AG08396 (cell line): ENCODE results near the gene ANKRD33.

Experiments used
- DNase-seq: peaks from one replicate; pipeline ENCODE4 v3.0.0; 2012; ENCODE audit warnings: low spot score, mixed read lengths

ANKRD33 gene

GRCh38 chr12:51904951-51905470 is 17.1 kb downstream of the ANKRD33 start:
- DNase-seq = no peak

GRCh38 chr12:51905471-51906429 is 17.8 kb downstream of the ANKRD33 start:
- no peak for DNase-seq

- DNase-seq = no peak
Observed at GRCh38 chr12:51906430-51907082, 18.7 kb downstream of the ANKRD33 start.

- DNase-seq = peak; percentile 67
Observed at GRCh38 chr12:51907083-51907855, 19.4 kb downstream of the ANKRD33 start, which contains the start of gene ACVRL1. ACVRL1 (plus strand) TSS chr12:51907504; CDS start chr12:51912475, 4,971 bp downstream.

- no peak for DNase-seq
Observed at GRCh38 chr12:51907856-51908425, 20.0 kb downstream of the ANKRD33 start.

- DNase-seq = no peak
Observed at GRCh38 chr12:51908876-51909592, 21.1 kb downstream of the ANKRD33 start.

- DNase-seq = no peak
Observed at GRCh38 chr12:51910168-51910567, 22.3 kb downstream of the ANKRD33 start.

- DNase-seq = no peak
Observed at GRCh38 chr12:51910691-51911090, 22.8 kb downstream of the ANKRD33 start.

GRCh38 chr12:51911307-51911706 is 23.4 kb downstream of the ANKRD33 start:
- DNase-seq = no peak

- DNase-seq = no peak
Observed at GRCh38 chr12:51911788-51912711, 24.1 kb downstream of the ANKRD33 start.

- no peak for DNase-seq
Observed at GRCh38 chr12:51913071-51914033, 25.4 kb downstream of the ANKRD33 start.

GRCh38 chr12:51914034-51914923 is 26.4 kb downstream of the ANKRD33 start:
- DNase-seq = no peak

GRCh38 chr12:51915003-51915625 is 27.2 kb downstream of the ANKRD33 start:
- DNase-seq = no peak

- DNase-seq = no peak
Observed at GRCh38 chr12:51915951-51916350, 28.0 kb downstream of the ANKRD33 start.

- no peak for DNase-seq
Observed at GRCh38 chr12:51917041-51917590, 29.2 kb downstream of the ANKRD33 start.

- no peak for DNase-seq
Observed at GRCh38 chr12:51917746-51918453, 30.0 kb downstream of the ANKRD33 start.
